GM19240 (cell line): ENCODE results near the gene HYAL2.
"Not testable (repeated sequence)": the region's sequence is repeated elsewhere in the genome, so short reads cannot be mapped to it uniquely, and the experiment has no call there.

Experiments
- DNase-seq: peaks from one replicate; pipeline ENCODE4 v3.0.0; 2011; ENCODE audit warnings: low spot score; ENCODE audit not compliant: insufficient read length

Gene HYAL2

DNA sequence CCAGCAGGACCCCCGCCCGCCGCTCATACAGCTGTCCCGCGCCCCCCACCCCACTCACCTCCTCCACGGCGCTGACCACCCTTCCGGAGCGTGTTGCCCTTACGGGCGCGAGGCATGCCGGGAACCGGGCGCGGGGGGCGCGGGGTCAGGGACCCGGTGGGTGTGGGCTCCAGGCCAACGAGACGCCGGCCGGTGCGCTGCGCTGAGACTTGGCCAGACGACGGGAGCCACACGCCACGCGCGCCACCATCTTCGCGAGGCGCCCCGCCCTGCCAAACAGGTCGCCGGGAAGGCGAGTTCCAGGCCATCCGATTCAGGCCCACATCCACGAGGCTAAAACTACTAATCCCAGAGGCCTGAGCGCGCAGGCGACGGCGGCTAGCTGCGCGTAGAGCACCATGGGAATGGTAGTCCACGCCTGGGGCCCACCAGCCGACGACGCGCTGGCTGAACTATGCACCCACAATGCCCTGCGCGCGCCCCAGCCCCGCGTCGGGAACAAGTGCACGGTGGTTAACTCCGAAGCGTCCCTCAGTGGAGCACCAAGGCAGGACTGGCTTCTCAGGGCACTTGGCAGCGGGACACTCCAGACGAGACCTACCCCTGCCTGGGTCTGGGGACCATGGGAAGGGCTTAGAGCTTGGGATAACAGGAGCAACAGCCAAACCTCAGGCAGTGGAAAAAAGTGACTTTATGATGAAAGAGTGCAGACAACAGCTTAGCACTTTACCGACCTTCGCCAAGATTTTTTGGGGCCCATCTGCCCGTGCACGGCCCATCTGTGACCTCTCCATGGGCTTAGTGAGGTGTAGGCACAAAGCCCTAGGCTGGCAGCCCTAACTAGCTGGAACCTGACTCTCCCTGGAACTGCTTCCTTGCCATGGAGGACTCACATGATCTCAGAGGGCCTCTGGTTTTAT lies 30.1 kb downstream of the HYAL2 start, which contains the start of gene IFRD2:
Gene IFRD2 (minus strand): TSS at position 271 of the 920 bp plus-strand sequence. CDS start 155 bp downstream, at position 116.
- DNase-seq: peak; percentile 92

DNA sequence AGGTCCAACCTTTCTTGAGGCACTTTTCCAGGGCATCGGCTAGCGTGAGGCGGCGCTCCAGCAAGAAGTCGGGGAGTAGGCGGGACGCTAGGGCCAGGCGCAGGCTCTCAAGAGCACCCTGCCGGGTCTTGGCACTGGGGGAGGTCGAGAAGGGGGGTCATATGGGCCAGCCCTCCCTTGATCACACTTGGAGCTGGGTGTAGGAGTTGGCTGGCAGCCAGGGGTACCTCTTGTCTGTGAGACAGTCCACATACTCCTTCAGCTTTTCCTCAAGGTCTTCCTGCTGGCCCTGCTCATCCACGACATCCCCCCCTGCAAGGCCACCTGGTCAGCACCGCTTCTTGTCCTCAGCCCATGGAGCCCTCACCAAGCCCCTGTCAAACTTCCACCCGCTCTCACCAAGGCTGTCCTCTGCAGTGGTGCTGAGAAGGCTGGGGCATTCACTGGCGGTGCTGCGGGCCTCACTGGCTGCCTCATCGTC lies 32.3 kb downstream of the HYAL2 start:
- DNase-seq: no peak

DNA sequence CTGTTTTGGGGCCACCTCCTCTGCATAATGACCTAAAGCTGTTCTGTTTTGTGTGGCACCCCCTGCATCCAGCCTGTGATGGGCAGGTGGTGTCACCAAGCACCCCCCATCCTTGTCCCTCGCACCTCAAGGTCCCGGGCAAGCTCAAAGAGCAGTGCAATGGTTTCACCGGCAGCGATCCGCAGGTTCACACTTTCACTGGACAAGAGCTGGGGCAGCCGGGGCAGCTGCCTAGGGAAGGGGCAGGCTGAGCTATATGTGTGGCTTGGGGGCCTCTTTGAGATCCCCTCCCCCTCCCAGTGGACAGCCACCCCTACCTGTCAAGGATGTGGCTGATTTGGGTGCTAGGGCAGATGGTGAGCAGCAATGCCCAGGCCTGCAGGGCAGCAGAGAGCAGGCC lies 33.4 kb downstream of the HYAL2 start:
- DNase-seq: no peak

DNA sequence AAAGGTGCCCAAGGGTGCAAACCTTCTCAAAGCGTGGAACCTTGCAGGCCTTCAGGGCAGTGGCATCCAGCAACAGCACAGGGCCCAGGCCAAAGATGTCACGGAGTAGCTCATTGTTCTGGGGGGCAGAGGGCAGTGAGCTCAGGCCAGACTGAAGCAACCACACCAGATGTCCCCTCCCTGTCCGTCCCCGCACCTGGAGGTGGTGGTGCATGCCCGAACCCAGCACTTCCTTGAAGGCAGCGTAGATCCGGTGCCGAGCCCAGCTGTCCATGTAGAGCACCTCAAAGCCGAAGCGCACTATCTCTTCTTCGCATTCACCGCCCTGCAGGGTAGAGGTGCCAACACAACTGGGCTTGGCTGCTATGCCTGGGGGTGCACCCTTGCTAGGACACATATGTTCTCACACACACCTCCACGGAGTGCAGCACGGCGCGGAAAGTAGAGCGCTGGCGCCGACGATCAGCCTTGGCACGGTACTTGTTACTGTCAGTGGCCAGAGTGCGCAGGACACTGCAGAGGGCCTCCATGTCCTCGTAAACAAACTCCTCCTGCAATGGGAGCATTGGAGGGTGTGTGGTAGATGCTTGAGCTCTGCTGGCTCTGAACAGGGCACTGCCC lies 34.0 kb downstream of the HYAL2 start:
- no peak for DNase-seq

DNA sequence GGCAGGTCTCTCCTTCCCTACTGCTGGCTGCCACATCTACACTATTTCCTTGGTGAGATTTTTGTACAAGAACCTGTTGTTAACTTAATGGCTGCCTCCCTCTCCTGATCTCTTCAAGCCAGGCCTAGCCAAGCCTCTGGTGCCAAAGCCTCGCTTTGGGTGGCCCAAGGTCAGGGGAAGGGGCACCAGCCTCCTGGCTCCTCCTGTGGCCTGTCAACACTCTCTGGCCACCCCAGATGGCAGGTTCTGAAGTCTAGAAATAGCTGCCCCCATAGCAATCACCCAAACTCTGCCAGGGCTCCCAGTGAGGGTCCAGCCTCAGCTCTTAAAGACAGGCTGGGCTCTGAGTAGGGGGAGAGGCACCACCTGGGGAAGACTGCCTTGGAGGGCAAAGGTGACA lies 35.3 kb downstream of the HYAL2 start:
- DNase-seq: no peak

DNA sequence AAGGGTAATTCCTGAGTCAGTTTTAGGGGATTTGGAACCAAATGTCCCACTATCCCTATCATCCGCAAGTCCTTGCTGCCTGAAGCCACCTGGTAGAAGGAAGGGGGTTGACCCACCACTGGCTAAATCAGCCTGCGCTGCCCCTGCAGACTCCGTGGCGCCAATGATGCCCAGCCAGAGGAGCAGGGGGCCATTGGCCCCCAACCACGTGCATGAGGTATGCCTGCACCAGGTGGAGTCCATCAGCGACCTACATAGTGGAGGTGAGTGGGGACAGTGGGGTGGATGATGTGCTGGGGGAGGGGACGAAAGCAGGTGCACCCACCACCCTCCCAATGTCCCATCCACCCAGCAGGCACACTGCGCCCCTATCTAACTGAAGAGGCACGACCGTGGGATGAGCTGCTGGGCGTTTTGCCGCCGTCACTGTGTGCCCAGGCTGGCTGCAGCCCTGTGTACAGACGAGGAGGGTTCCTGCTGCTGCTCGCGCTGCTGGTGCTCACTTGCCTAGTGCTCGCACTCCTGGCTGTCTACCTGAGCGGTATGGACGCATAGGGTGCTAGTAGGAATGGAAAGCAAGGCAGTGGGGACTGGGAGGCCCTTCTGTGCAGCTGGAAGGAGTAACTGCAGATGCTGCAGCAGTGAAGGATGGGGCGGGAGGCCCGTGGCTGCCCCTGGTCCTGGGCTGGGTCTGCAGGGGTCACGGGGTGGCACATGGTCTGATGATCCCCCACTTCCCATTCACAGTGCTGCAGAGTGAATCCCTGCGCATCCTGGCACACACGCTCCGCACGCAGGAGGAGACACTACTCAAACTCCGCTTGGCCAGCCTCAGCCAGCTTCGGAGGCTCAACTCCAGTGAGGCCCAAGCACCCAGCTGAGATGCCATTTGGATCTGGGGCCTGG lies 36.0 kb downstream of the HYAL2 start:
- DNase-seq: no peak

DNA sequence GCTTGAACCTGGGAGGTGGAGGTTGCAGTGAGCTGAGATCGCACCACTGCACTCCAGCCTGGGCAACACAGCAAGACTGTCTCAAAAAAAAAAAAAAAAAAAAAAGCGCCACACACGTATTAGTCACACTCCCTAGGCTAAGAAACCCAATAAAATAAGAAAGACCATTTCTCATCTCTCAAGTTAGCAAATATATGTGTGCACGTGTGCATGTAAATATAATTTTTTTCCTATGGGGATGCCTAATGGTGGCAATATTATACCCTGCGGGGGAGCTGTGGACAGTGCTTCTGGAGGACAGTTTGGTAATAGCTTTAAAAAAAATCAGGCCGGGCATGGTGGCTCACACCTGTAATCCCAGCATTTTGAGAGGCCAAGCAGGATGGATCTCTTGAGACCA lies 38.4 kb downstream of the HYAL2 start:
- DNase-seq: not testable (repeated sequence)

DNA sequence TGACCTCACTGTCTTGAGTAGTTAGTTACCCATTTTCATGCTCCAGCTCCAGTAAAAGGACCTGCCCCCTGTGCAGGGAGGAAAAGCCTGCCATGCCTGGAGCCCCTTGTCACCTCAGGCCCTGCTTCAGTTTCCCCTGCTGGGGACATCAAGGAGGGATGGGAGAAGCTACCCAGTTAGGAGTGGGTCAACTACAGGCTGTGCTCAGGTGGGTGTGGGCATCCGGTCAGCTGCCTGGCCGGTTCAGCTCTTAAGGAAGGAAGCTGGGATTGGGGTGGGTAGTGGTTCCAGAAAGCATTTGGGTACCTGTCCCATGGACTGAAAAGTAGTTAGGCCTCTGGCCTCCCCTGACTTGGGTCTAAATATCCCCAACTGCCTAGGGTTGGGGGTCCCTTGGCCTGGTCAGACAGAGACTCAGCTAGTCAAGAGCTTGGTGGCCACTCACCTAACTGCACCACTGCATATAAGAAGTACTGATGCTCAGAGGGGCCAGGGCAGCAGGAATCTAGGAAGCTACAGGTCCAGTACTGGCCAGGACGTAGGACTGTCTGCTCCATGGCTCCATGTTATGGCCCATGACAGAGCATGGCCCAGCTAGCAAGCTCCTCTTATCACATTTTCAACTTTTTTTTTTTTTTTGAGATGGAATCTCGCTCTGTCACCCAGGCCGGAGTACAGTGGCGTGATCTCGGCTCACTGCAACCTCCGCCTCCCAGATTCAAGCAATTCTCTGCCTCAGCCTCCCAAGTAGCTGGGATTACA lies 43.1 kb downstream of the HYAL2 start:
- DNase-seq: no peak

DNA sequence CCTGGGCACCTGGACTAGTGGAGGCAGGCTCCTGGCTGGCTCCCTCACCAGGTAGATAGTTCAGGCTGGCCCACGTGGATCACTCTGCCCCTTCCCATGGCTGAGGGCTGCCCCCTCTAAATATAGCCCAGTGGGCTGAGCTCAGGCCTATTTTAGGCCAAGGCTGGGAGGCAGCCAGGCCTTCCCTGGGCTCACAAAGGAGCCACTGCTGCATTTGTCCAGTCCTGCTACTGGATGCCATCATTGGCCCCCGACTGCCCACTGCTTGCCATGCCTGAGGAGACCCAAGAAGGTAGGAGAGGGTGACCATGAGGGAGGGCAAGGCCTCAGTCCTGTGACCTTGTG lies 43.7 kb downstream of the HYAL2 start, which contains the start of gene LSMEM2:
Gene LSMEM2 (plus strand): TSS at position 208 of the 345 bp plus-strand sequence. CDS start 27 bp downstream, at position 235.
- DNase-seq: no peak

DNA sequence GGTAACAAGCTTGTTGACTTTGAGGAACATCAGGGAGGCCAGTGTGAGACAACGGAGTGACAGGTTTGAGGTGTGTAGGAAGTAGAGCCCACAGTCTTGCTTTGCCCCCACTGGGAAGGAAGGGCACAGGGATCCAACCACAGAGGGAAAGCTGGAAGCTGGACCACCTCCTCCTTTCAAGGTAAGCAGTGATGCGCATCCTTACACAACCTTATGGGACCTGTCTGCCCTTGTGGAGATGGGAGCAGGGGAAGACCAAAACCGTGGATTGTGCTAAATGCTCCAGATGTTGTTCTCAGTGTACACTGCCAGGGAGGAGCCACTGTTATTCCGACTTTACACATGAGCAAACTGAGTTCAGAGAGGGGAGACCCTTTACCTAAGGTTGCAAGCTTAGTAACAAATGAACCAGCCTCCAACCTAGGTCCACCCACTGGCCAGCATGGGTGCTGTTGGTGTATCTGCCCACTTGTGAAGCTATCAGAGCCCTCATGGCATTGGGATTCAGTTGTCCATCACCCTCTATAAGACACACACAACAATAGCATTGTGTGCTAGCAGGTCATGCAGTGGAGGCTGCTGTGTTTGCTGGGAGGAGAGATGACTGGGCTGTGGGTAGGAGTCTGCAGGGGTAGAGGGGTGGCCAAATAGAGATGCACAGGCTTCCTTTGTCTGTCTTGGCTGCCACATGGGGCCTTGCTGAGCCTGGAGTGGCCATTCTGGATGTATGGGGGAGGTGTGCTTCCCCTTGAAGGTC lies 44.2 kb downstream of the HYAL2 start:
- no peak for DNase-seq

DNA sequence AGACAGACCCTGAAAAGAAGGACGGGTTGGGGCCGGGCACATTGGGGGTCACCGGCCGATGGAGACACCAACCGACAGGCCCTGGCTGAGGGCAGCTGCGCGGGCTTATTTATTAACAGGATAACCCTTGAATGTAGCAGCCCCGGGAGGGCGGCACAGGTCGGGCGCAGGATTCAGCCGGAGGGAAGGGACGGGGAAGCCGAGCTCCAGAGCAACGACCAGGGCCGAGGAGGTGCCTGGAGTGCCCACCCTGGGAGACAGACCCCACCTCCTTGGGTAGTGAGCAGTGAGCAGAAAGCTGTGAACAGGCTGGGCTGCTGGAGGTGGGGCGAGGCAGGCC lies 45.8 kb downstream of the HYAL2 start:
- no peak for DNase-seq

DNA sequence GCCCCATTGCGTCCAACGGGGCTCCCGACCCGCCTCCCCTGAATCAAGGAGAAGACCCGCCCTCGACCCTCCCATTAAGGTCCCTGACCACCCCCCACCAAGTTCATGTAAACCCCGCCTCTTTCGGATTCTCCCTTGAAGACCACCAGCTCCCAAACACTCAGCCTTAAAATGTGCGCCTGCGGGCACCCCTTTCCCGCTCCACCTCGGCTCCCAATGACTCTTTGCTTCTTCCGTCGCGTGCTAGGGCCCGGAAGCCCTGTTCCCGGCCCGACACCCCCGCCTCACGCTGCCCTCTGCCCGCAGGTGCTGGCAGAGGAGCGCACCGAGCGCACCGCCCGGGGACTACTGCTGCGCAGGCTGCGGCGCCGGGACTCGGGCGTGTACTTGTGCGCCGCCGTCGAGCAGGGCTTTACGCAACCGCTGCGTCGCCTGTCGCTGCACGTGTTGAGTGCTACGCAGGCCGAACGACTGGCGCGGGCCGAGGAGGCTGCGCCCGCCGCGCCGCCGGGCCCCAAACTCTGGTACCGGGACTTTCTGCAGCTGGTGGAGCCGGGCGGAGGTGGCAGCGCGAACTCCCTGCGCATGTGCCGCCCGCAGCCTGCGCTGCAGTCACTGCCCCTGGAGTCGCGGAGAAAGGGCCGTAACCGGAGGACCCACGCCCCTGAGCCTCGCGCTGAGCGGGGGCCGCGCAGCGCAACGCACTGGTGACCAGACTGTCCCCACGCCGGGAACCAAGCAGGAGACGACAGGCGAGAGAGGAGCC lies 46.4 kb downstream of the HYAL2 start:
- DNase-seq: no peak

DNA sequence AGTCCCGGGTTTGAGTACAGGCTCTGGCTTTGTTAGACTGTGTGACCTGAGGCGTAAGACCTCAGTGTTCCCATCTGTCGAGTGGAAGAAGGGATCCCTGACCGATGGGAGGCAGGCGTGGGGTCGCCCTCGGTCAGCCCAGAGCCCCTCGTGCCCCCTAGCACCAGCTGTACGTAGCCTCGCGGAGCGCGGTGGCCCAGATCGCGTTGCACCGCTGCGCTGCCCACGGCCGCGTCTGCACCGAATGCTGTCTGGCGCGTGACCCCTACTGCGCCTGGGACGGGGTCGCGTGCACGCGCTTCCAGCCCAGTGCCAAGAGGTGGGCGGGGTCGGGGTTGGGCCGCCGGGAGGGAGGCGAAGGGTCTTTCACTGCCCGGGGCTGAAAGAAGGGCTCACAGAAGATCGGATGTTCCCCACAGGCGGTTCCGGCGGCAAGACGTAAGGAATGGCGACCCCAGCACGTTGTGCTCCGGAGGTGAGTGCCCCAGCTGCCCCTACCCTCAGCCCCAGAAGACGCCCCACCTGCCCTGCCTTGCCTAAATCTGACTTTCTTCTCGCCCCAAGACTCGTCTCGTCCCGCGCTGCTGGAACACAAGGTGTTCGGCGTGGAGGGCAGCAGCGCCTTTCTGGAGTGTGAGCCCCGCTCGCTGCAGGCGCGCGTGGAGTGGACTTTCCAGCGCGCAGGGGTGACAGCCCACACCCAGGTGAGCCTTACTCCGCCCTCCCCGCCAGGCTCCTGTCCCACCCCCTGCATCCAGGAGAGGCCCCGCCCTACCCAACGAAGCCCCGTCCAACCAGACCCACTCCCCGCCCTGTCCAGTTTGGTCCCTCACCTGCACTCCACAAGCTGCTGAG lies 47.2 kb downstream of the HYAL2 start:
- no peak for DNase-seq

DNA sequence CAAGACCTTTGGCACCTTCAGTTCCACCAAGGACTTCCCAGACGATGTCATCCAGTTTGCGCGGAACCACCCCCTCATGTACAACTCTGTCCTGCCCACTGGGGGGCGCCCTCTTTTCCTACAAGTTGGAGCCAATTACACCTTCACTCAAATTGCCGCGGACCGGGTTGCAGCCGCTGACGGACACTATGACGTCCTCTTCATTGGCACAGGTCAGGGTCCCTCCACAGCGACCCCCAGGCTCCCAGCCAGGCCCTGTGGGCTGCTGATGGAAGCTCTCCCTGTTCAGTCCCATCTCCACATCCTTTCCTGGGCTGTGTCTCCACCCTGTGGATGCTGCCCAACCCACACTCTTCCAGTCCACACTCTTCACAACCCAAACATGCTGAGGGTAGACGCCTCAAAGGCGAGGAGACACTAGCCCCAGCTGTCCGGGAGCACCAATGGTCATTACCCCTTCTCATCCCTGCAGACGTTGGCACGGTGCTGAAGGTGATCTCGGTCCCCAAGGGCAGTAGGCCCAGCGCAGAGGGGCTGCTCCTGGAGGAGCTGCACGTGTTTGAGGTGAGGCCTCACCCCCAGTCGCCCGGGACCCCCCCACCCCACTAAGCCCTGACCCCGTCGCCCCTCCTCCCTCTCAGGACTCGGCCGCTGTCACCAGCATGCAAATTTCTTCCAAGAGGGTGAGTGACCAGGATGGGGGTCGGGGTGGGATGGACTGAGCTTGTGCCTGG lies 48.0 kb downstream of the HYAL2 start:
- DNase-seq: peak; percentile 61

DNA sequence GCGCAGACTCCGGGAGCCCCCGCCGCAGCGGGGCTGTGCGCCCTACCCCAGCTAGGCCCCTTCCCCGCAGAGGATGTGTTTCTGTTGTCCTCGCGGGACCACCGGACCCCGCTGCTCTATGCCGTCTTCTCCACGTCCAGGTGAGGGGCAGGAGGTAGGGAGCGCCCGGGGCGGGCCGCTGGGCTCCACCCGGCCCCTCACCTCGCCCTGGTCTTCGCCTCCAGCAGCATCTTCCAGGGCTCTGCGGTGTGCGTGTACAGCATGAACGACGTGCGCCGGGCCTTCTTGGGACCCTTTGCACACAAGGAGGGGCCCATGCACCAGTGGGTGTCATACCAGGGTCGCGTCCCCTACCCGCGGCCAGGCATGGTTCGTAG lies 48.9 kb downstream of the HYAL2 start:
- DNase-seq: no peak

DNA sequence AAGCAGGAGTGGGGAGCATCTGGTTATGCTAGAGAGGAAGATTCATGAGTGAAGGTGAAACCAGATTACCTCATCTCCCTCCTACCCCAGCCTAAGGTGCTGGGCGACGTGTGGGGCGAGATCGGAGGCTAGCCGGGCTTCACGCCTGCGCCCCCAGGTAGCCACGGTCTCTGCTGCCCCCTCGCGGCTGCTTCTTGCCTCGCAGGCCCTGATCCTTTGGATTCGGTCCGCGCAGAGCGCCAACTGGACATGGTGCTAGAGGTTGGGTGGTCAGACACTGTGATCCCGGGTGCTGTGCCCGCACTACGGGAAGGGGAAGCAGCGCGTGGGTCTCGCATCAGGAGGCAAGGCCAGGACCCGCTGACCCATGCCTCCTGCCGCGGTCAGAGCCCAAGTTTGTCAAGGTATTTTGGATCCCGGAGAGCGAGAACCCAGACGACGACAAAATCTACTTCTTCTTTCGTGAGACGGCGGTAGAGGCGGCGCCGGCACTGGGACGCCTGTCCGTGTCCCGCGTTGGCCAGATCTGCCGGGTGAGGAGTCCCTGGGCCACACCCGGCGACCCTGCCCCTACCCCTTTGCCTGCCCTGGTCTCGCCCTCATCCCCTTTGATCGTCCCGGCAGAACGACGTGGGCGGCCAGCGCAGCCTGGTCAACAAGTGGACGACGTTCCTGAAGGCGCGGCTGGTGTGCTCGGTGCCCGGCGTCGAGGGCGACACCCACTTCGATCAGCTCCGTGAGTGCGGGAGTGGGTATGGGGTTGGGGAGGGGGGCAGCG lies 49.4 kb downstream of the HYAL2 start:
- DNase-seq: peak; percentile 100

DNA sequence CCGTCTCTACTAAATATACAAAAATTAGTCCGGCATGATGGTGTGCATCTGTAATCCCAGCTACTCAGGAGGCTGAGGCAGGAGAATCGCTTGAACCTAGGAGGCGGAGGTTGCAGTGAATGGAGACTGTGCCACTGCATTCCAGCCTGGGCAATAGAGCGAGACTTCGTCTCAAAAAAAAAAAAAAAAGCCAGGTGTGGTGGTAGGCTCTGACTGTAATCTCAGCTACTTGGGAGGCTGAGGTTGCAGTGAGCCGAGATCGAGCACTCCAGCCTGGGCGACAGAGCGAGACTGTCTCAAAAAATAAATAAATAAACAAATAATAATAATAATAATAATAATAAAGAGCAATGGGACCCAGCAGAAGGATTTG lies 50.0 kb downstream of the HYAL2 start:
- not testable (repeated sequence) for DNase-seq
